ENCODE results near the gene RNF151.

DNA sequence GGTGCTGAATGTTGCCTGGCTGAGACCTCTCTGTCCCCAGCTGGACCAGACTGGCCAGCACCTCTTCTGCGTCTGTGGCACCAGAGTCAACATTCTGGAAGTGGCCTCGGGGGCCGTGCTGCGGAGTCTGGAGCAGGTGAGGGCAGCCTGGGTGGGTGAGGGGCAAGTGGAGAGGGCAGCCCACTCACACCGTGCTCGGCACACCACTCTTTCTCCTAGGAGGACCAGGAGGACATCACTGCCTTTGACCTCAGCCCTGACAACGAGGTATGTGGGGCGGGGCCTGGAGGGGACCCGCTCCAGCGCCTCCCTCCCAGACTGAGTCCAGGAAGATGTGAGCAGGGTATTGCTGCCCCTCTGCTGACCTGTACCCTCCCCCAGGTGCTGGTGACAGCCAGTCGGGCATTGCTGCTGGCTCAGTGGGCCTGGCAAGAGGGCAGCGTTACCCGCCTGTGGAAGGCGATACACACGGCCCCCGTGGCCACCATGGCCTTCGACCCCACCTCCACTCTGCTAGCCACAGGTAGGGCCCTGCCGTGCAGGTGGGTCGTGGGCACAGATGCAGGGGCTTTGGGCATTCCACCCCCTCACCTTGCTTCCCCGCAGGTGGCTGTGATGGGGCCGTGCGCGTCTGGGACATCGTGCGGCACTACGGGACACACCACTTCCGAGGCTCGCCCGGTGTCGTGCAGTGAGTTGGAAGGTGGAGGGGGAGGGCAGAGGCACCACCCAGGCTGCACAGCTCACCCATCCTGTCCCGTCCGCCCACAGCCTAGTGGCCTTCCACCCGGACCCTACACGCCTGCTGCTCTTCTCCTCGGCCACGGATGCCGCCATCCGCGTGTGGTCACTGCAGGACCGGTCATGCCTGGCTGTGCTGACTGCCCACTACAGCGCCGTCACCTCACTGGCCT is 7.8 kb downstream of the RNF151 start:
- TF ChIP-seq SUZ12 (IDR thresholded peaks at IDR 0.05) (no peak), LEF1 (IDR thresholded peaks at IDR 0.05; ENCODE audit: borderline replicate concordance) (no peak), ZNF384 (IDR thresholded peaks at IDR 0.05) (no peak), SP1 (IDR thresholded peaks at IDR 0.05) (no peak), FOXM1 (IDR thresholded peaks at IDR 0.05; ENCODE audit: borderline replicate concordance) (no peak), BHLHE40 (IDR thresholded peaks at IDR 0.05; ENCODE audit: borderline replicate concordance) (no peak), L3MBTL2 (conservative IDR thresholded peaks at IDR 0.05) (no peak), PKNOX1 (IDR thresholded peaks at IDR 0.05) (no peak), NFRKB (IDR thresholded peaks at IDR 0.05) (no peak), FOXK2 (IDR thresholded peaks at IDR 0.05) (no peak), ELF4 (IDR thresholded peaks at IDR 0.05) (no peak), TARDBP (IDR thresholded peaks at IDR 0.05) (no peak)

Measured in HEK293T (cell line).